Mesendoderm (in vitro differentiated cells): ENCODE measurements around the gene ZFPL1. TPM values are rescaled to one million over a fixed set of nuclear protein-coding genes. Genes with fewer than 3 reads are reported as not detected.

ENCODE experiments used
- DNase-seq: peaks from one replicate; pipeline ENCODE4 v3.0.0; 2013
- H2AK5ac ChIP-seq: 2 replicates; pipeline ENCODE4 v1.6.1; 2013; ENCODE audit warnings: low read length, inconsistent platforms
- H2BK120ac ChIP-seq: 2 replicates; pipeline ENCODE4 v1.6.1; 2013; ENCODE audit warnings: low read depth, mild to moderate bottlenecking, low read length, moderate library complexity, mixed read lengths
- H2BK15ac ChIP-seq: replicated peaks from 2 replicates; pipeline ENCODE4 v1.6.1; 2013; ENCODE audit warnings: low read depth, mild to moderate bottlenecking, moderate library complexity
- H2BK5ac ChIP-seq: 2 replicates; pipeline ENCODE4 v1.6.1; 2013; ENCODE audit warnings: low read length, inconsistent platforms
- H3K18ac ChIP-seq: 2 replicates; pipeline ENCODE4 v1.6.1; 2013; ENCODE audit warnings: mild to moderate bottlenecking, low read length, mixed read lengths
- H3K23ac ChIP-seq: one replicate; pipeline ENCODE4 v1.6.1; 2013; ENCODE audit warnings: low read length
- H3K27ac ChIP-seq: 2 replicates; pipeline ENCODE4 v1.5.1; 2013; ENCODE audit warnings: low read depth, mild to moderate bottlenecking, inconsistent platforms, low read length, moderate library complexity
- H3K27me3 ChIP-seq: 2 replicates; pipeline ENCODE4 v1.6.1; 2013; ENCODE audit warnings: low read length, control low read depth, mild to moderate bottlenecking, inconsistent platforms; ENCODE audit not compliant: insufficient read depth, poor library complexity
- H3K36me3 ChIP-seq: 2 replicates; pipeline ENCODE4 v1.6.1; 2013; ENCODE audit warnings: low read length, inconsistent platforms; ENCODE audit not compliant: control insufficient read depth, insufficient read depth
- H3K4ac ChIP-seq: one replicate; pipeline ENCODE4 v1.6.1; 2013; ENCODE audit warnings: low read depth, mild to moderate bottlenecking, low read length, moderate library complexity
- H3K4me1 ChIP-seq: 2 replicates; pipeline ENCODE4 v1.6.1; 2013; ENCODE audit warnings: low read depth, low read length, inconsistent platforms; ENCODE audit not compliant: control insufficient read depth
- H3K4me2 ChIP-seq: 2 replicates; pipeline ENCODE4 v1.6.1; 2013; ENCODE audit warnings: low read length
- H3K4me3 ChIP-seq: 2 replicates; pipeline ENCODE4 v1.5.1; 2013; ENCODE audit warnings: mild to moderate bottlenecking, low read length
- H3K56ac ChIP-seq: one replicate; pipeline ENCODE4 v1.6.1; 2013; ENCODE audit warnings: low read length
- H3K79me1 ChIP-seq: 2 replicates; pipeline ENCODE4 v1.6.1; 2013; ENCODE audit warnings: low read length, inconsistent platforms
- H3K79me2 ChIP-seq: 2 replicates; pipeline ENCODE4 v1.6.1; 2013; ENCODE audit warnings: mild to moderate bottlenecking, low read length; ENCODE audit not compliant: control insufficient read depth, insufficient read depth
- H3K9ac ChIP-seq: 2 replicates; pipeline ENCODE4 v1.6.1; 2013; ENCODE audit warnings: low read length, inconsistent platforms
- H4K5ac ChIP-seq: one replicate; pipeline ENCODE4 v1.6.1; 2013; ENCODE audit warnings: low read length
- H4K8ac ChIP-seq: one replicate; pipeline ENCODE4 v1.6.1; 2013; ENCODE audit warnings: low read depth, mild to moderate bottlenecking, control low read depth, low read length, moderate library complexity
- WGBS: extraction: QIAGEN DNeasy Blood & Tissue Kit; methylation state at CpG from one replicate; pipeline ENCODE4 v1.1.7; 2013; ENCODE audit warnings: low lambda C conversion rate, missing lambda C conversion rate; ENCODE audit not compliant: insufficient coverage; ENCODE audit errors: extremely low coverage; 5-methylcytosine and 5-hydroxymethylcytosine counted together
- small RNA-seq: library from polyadenylated mRNA; stranded (forward); fragments of <200 nt; extraction: miRNeasy Mini kit (QIAGEN cat#:217004); gene quantifications from one replicate; pipeline ENCODE3, GENCODE V24; 2013; ENCODE audit not compliant: insufficient read depth

Gene ZFPL1

DNA sequence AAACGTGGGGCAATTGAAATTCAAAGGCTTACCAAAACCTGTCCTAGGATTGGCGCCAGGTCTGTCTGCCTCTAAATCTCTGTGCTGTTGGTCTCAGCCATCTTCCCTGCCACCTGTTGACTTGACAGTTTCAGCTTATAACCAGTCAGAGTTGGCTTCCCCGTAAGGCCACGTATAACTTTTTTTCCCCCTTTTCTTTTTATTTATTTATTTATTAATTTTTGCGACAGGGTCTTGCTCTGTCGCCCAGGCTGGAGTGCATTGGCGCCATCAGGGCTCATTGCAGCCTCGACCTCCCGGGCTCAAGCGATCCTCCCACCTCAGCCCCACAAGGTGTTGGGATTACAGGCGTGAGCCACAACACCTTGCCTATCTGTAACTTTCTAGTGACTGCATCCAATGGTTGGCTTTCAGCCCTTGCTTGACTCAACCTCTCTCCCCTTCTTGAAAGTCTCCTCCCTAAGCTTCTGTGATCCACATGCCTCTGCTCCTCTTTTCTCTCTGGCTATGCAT lies 51.7 kb downstream of the ZFPL1 start:
- H2BK120ac ChIP-seq = no peak overlapping the region
- peak overlapping the region; percentile 19 for H2AK5ac ChIP-seq
- H3K4ac ChIP-seq = no peak overlapping the region
- peaks cover 16% of the 10 kb centered on the region for H3K79me1 ChIP-seq
- no peak overlapping the region for H4K8ac ChIP-seq
- H3K27me3 ChIP-seq = no peaks in the 10 kb centered on the region
- no CpG with 5 or more reads among the region's 11 CpGs for WGBS
- DNase-seq = no peak
- H3K23ac ChIP-seq = no peak overlapping the region
- peak overlapping the region; percentile 75 for H3K9ac ChIP-seq
- H3K79me2 ChIP-seq = peaks cover 13% of the 10 kb centered on the region
- peak overlapping the region; percentile 19 for H3K4me2 ChIP-seq
- no peak overlapping the region for H2BK15ac ChIP-seq
- H3K4me3 ChIP-seq = no peak overlapping the region
- no peaks in the 10 kb centered on the region for H3K36me3 ChIP-seq
- H3K18ac ChIP-seq = no peak overlapping the region
- H2BK5ac ChIP-seq = no peak overlapping the region
- peaks cover 2% of the 10 kb centered on the region for H3K4me1 ChIP-seq
- no peak overlapping the region for H3K27ac ChIP-seq
- H3K56ac ChIP-seq = peak overlapping the region; percentile 83
- no peak overlapping the region for H4K5ac ChIP-seq

GRCh38 chr11:65136515-65137096 lies 52.6 kb downstream of the ZFPL1 start:
- H3K79me2 ChIP-seq = peaks cover 13% of the 10 kb centered on the region
- H3K18ac ChIP-seq = no peak overlapping the region
- no peak overlapping the region for H3K23ac ChIP-seq
- peaks cover 16% of the 10 kb centered on the region for H3K79me1 ChIP-seq
- H2BK120ac ChIP-seq = no peak overlapping the region
- peaks cover 2% of the 10 kb centered on the region for H3K4me1 ChIP-seq
- no CpG with 5 or more reads among the region's 15 CpGs for WGBS
- DNase-seq = no peak
- no peak overlapping the region for H2BK5ac ChIP-seq
- H3K36me3 ChIP-seq = no peaks in the 10 kb centered on the region
- no peak overlapping the region for H3K27ac ChIP-seq
- no peak overlapping the region for H2BK15ac ChIP-seq
- no peak overlapping the region for H3K56ac ChIP-seq
- no peak overlapping the region for H3K9ac ChIP-seq
- H3K4me3 ChIP-seq = no peak overlapping the region
- H2AK5ac ChIP-seq = peak overlapping the region; percentile 55
- no peaks in the 10 kb centered on the region for H3K27me3 ChIP-seq
- H4K5ac ChIP-seq = no peak overlapping the region
- H3K4ac ChIP-seq = no peak overlapping the region
- no peak overlapping the region for H3K4me2 ChIP-seq
- no peak overlapping the region for H4K8ac ChIP-seq

Small RNA genes within 50 kb of the gene (small RNA-seq; reads per million reads assigned to genes)
- gene SNX15 = not detected
